Breast epithelium (tissue), 4 donors: ENCODE measurements around the gene ANKRD16. TPM values are rescaled to one million over a fixed set of nuclear protein-coding genes. Genes with fewer than 3 reads are reported as not detected.
A peak's percentile ranks its signal among the peaks of the same experiment; 100 is the strongest.
"Not testable (repeated sequence)": the region's sequence is repeated elsewhere in the genome, so short reads cannot be mapped to it uniquely, and the experiment has no call there.

Experiments used
- DNase-seq, 2 donors: peaks; one replicate each; pipeline ENCODE4 v3.0.0-alpha.2; 2019; ENCODE audit warnings: low spot score in 2 of 2
- H3K27ac ChIP-seq, 2 donors: fragments of 200-600 bp; sonication (generic) in 1 of 2; one replicate each; pipeline ENCODE4 v1.5.1; 2016 to 2019; ENCODE audit warnings: mild to moderate bottlenecking in 1 of 2
- H3K27me3 ChIP-seq, 2 donors: fragments of 200-600 bp; sonication (generic) in 1 of 2; one replicate each; pipeline versions ENCODE4 v1.5.1 to v1.6.0; 2017 to 2019; ENCODE audit warnings: control low read depth in 1 of 2, mild to moderate bottlenecking in 1 of 2
- H3K36me3 ChIP-seq: fragments of 200-600 bp; one replicate; pipeline ENCODE4 v1.5.1; 2019
- H3K4me1 ChIP-seq, 2 donors: fragments of 200-600 bp; sonication (generic); one replicate each; pipeline ENCODE4 v1.5.1; 2016 to 2019; ENCODE audit warnings: control low read depth in 1 of 2
- H3K4me3 ChIP-seq, 3 donors: fragments of 200-600 bp; sonication (generic); 1 replicate in 2 of 3; 2 replicates in 1 of 3; pipeline ENCODE4 v1.5.1; 2016 to 2019; ENCODE audit warnings: mild to moderate bottlenecking in 3 of 3, moderate library complexity in 2 of 3
- H3K9me3 ChIP-seq, 2 donors: fragments of 200-600 bp; sonication (generic) in 1 of 2; one replicate each; pipeline ENCODE4 v1.5.1; 2016 to 2019; ENCODE audit warnings: control low read depth in 1 of 2
- CTCF ChIP-seq, 3 donors: fragments of 450-650 bp; IDR thresholded peaks; one replicate each; pipeline ENCODE4 v1.5.1; 2016 to 2017; ENCODE audit warnings: antibody characterized with exemption in 3 of 3, mild to moderate bottlenecking in 3 of 3, moderate library complexity in 3 of 3
- POLR2A ChIP-seq: fragments of 450-650 bp; IDR thresholded peaks from one replicate; pipeline ENCODE4 v1.6.1; 2016; ENCODE audit warnings: antibody characterized with exemption, mild to moderate bottlenecking, moderate library complexity
- POLR2AphosphoS5 ChIP-seq, 3 donors: sonication (generic); formaldehyde crosslinking; IDR thresholded peaks; one replicate each; pipeline ENCODE4 v1.6.1; 2017; ENCODE audit warnings: antibody characterized with exemption in 3 of 3
- intact Hi-C: fragments of 100-400 bp; cut with DNase I; formaldehyde crosslinking; loops from one replicate; pipeline ENCODE4 v1.15.1; 2023; ENCODE audit warnings: low total_unique reads
- total RNA-seq, 3 donors: library from RNA; depleted of rRNA; stranded (reverse); fragments of >200 nt; gene quantifications; one replicate each; pipeline ENCODE4 v1.1.0, GENCODE V29; 2016

The ANKRD16 gene
- total RNA-seq, 3 donors from 2014 or later: 5.9 to 13.1 (median 8.8) TPM

GRCh38 chr10:5844345-5845055, 45.2 kb downstream of the ANKRD16 start:
- no peak for TF ChIP-seq POLR2AphosphoS5 (IDR thresholded peaks at IDR 0.05)
- TF ChIP-seq CTCF (IDR thresholded peaks at IDR 0.05): no peak
- TF ChIP-seq POLR2A: no peak
- DNase-seq: no peak
- Histone ChIP-seq H3K36me3 (no peaks in the 10 kb centered on the region), H3K27ac (peak overlapping the region; percentile 0 to 10), H3K27me3 (no peaks in the 10 kb centered on the region), H3K4me3 (no peak overlapping the region), H3K9me3 (no peaks in the 10 kb centered on the region), H3K4me1 (no peaks in the 10 kb centered on the region)
- intact Hi-C loops: no loop called here

GRCh38 chr10:5843686-5844344, 45.9 kb downstream of the ANKRD16 start:
- H3K27me3 ChIP-seq: no peaks in the 10 kb centered on the region
- intact Hi-C loops: no loop called here
- H3K4me1 ChIP-seq: no peaks in the 10 kb centered on the region
- no peaks in the 10 kb centered on the region for H3K36me3 ChIP-seq
- H3K27ac ChIP-seq: no peak overlapping the region
- no peak for DNase-seq
- TF ChIP-seq POLR2AphosphoS5 (IDR thresholded peaks at IDR 0.05): no peak
- TF ChIP-seq POLR2A: no peak
- TF ChIP-seq CTCF (IDR thresholded peaks at IDR 0.05): no peak
- no peak overlapping the region for H3K4me3 ChIP-seq
- H3K9me3 ChIP-seq: no peaks in the 10 kb centered on the region

- Histone ChIP-seq H3K4me1 (no peaks in the 10 kb centered on the region), H3K9me3 (no peaks in the 10 kb centered on the region), H3K4me3 (no peak overlapping the region), H3K27ac (no peak overlapping the region), H3K36me3 (no peaks in the 10 kb centered on the region), H3K27me3 (no peaks in the 10 kb centered on the region)
- no peak for TF ChIP-seq POLR2AphosphoS5 (IDR thresholded peaks at IDR 0.05)
- no peak for TF ChIP-seq POLR2A
- TF ChIP-seq CTCF (IDR thresholded peaks at IDR 0.05): no peak
- intact Hi-C loops: no loop called here
- no peak for DNase-seq
Observed at GRCh38 chr10:5841965-5842364, 47.7 kb downstream of the ANKRD16 start.

- H3K27ac ChIP-seq: no peak overlapping the region
- no peaks in the 10 kb centered on the region for H3K9me3 ChIP-seq
- peak overlapping the region in 2 of 3 donors; percentile 15 to 44 for H3K4me3 ChIP-seq
- H3K4me1 ChIP-seq: no peaks in the 10 kb centered on the region
- H3K36me3 ChIP-seq: no peaks in the 10 kb centered on the region
- no peak for DNase-seq
- no peak for TF ChIP-seq POLR2AphosphoS5 (IDR thresholded peaks at IDR 0.05)
- TF ChIP-seq CTCF (IDR thresholded peaks at IDR 0.05): no peak
- no peak for TF ChIP-seq POLR2A
- H3K27me3 ChIP-seq: no peaks in the 10 kb centered on the region
- intact Hi-C loops: no loop called here
Observed at GRCh38 chr10:5840314-5841307, 49.1 kb downstream of the ANKRD16 start.

- H3K36me3 ChIP-seq, DNase-seq, H3K9me3 ChIP-seq, H3K4me1 ChIP-seq, H3K4me3 ChIP-seq, H3K27ac ChIP-seq, H3K27me3 ChIP-seq, intact Hi-C loops: not testable (repeated sequence)
Observed at GRCh38 chr10:5836181-5836580, 53.5 kb downstream of the ANKRD16 start.
